T1000 (cell line): ENCODE data around the gene GPR65.

Source experiments
- DNase-seq: peaks from one replicate; lab custom pipeline; 2025; ENCODE audit warnings: mixed read lengths; lab: John Stamatoyannopoulos, UW

The GPR65 gene

DNA sequence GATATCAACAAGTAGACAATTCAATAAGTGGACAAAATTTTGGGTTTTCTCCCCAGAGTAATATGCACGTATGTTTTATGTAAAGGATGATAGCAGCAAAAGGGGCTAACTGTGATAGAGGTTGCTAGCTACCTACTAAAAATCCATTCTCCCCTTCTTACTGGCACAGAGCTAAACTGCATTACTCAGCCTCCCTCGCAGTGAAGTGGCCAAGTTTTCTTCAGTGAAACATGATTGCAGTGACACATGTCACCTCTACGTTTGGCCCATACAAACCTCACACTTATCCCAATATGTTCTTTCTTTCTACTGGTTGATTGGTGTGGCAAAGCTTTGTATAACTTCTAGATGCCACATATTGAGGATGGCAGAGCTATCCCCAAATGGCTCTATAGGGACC lies 34.3 kb downstream of the GPR65 start:
- no peak for DNase-seq

DNA sequence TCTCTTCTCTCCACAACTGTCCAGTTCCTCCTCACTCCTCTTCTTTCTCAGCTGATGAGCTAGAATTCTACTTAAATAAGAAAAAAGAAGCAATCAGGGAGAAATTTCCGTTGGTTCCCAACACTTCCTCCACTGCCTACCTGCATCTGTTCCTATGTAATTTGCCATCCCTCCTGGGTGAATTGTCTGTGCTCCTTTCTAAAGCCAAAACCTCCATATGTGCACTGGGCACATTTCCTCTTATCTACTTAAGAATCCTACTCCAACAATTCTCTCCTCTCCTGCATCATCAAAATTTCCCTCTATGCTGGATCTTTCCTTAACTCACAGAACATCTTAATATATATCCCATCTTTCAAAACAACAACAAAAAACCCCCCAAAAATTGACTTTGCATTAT lies 35.2 kb downstream of the GPR65 start:
- DNase-seq, result no peak

DNA sequence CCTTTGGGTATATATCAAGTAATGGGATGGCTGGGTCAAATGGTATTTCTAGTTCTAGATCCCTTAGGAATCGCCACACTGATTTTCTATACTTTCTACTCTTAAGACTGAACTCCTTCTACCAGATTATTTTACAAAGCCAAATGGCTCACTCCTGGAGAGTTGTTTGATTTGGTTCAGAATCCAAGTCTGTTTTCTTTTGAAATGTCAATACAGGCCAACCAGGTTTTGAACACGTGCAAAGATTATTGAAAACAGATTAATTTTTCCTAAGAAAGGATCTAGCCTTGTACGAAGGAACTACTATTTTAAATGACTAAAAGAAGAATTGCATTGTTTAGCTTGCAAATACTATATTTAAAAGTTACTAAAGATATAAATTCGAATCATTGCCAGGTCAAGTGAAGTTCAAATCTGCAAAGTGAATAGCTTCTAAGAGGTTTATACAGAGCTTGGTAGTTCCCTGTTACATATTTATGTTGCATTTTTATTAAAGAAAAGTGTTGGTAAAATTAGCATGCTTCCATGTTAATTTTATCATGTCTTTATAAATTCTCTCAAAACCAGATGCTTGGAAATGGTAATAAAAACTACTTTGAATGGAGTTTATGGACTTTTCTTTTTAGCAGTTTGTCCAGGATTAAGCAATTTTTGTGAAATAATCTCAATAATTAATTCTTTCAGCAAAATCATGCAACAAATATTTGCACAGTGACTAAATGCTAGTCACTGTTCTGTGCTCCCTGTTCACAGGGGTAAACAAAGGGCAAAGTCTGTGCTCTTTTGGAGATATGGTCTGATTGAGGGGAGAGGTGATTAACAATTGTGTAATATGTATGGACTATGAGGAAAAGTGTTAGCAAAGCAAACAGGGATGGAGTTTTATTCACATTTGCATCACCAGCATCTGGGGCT lies 38.9 kb downstream of the GPR65 start:
- DNase-seq, result no peak

DNA sequence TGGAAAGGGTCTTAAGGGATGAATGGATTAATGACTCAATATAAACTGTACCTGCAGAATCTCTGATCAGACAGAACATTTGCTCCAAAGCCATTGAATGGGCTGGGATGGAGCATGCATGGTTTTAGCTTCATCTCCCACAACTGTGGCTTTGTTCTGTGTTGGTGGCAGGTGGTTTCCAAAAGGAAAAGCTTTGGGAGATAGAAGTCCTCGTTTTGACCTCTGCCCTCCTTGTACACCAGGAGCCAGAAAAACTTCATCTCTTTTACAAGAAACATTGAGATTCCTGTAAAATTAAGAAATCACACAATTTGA lies 39.5 kb downstream of the GPR65 start:
- no peak for DNase-seq

DNA sequence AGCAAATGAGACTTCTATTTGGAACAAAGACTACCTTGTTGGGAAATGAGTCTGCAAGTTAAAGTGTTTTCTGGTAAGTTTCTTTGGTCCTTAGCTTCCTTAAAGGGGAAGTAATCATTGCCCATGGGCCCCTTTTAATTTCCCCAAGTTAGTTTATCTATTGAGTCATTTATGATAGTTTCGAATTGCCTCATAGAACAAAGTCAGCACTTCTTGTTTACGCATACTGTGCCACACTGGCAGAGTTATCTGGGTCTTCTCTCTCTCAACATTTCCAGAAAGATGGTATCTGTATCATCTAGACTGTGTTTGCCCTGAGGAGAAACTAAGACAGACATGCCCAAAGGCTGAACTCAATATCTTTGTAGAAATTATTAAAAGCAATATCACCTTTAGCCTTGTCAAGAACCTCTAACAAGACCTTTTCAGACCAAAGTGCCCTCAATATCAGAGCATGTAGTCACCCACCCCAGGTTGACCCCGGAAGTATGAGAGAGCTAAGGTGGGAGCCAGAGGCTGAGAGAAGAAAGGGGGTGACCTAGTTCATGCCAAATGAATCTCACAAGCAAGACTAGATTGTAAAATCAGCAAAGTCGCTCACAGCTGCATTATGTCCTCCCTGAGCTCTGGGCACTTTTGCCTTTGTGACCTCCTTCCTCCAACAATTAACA lies 40.0 kb downstream of the GPR65 start:
- DNase-seq, result no peak

DNA sequence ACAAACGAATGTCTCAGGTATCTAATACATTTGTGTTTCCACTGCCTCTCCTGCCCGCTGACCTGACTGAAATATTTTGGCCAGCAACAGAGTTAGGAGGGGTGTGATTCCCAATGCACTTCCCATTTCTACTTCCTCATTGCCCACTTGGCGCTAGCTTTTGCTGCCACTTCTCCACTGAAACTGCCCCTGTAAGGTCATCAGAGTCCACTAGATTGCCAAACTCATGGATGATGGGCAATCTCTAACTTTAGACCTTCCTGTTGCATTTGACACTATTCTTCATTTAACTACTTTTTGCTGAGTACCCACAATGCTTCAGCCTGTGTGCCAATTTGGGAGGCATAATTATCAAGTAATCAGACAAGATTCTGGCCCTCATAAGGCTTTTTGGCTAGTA lies 40.8 kb downstream of the GPR65 start:
- DNase-seq, result no peak

DNA sequence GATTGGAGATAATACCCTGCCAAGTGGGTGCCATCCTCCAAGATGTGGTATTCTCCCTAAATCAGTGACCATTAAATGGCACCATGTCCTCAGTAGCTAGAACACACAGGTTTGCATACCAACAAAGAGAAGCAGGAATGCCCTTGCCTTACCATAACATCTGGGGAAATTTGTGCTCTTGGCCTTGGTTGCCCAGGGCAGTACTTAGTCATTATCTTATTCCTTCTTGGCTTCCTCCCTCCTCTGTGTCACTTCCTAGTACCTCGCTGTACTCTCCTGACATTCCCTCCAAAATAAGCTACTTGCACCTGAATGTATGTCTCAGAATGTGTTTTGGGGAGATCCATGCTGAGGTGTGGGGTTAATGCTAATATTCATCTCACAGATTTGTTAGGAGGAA lies 43.4 kb downstream of the GPR65 start:
- DNase-seq, result no peak

DNA sequence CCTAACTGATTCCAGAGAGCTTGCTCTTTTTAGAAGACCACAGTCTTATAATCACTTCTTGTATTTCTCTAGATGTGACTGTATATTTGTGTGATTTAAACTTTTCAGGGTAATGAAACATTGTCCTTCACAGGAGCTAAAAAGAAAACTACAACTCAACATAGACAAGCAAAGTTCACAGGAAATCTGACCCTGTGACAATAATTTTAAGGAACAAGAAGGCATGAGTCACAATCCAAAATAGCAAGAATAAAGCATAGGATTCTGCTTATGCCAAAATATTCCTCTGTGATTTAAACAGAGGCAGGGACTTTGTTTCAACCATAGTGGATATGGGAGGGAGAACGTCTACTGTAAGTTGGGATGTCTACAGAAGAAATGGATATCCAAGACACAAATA lies 44.3 kb downstream of the GPR65 start:
- DNase-seq, result no peak

DNA sequence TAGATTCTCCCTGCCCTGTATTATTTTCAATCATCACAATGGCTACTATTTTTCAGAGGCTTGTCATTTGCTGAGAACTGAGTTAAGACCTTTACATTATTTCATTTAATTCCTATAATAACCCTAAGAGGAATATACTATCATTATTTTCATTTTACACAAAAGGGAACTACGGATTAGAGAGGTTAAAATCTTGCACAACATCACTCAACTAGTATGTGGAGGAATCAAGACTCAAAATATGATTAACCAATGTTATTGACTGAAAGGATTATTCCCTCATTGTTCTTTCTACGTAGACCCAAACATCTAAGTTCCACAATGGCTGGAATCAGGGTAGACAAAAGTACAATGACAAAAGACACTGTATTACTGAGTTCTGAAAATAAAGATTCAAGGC lies 45.0 kb downstream of the GPR65 start:
- DNase-seq, result no peak

DNA sequence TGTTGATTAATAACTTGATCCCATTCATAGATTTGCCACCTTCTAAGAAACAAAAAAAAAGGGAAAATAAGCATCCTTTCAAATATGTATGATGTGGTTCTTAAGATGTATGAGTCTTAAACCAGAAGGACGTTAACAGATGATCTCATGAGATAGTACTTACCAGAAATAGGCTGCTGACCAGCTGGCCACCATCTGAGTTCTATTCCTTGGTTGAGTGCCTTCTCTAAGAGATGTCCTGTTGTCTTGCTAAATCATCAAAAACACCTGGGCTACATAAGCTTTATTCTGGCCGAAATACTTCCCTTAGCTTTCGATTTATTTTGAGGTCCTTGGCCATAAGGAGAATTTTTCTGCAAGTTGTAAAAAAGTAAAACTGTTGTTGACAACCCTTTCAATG lies 55.6 kb downstream of the GPR65 start:
- no peak for DNase-seq

DNA sequence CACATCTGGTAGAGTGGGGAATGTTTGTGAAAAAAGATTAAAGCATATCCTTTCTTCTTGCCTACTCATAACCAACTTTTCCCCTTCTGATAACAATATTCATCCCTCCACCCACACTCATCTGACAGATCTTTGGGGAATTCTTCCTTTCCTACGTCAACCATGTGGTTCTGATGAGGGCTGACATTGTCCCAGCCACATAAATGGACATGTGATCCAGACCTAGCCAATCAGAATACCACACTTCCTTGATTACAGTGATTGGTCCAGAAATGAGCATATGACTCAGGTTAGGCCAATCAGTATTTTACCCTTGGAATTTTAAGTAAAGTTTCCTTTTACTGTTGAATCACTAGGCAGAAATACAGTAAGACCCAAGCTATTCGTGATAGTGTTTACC lies 58.9 kb downstream of the GPR65 start:
- no peak for DNase-seq
